OCI-LY3 (cell line): ENCODE measurements around the gene LETM1.

Experiments
- H2AFZ ChIP-seq: fragments of 200-600, 300-600 bp; shearing (Covaris generic); 2 replicates; pipeline ENCODE4 v1.6.0; 2014; ENCODE audit warnings: antibody characterized with exemption, low read depth, low read length
- H3K27ac ChIP-seq: fragments of 200-600, 300-600 bp; sonication (generic); 2 replicates; pipeline ENCODE4 v1.5.1; 2014; ENCODE audit warnings: mild to moderate bottlenecking, low read length, moderate library complexity, mixed read lengths
- H3K27me3 ChIP-seq: fragments of 200-600, 300-600 bp; sonication (generic); 2 replicates; pipeline ENCODE4 v1.6.1; 2014; ENCODE audit warnings: low read depth, low read length, mixed read lengths
- H3K36me3 ChIP-seq: fragments of 200-600, 300-600 bp; sonication (generic); replicated peaks from 2 replicates; pipeline ENCODE3; 2014; ENCODE audit warnings: low read depth, low read length, mixed read lengths
- H3K4me1 ChIP-seq: fragments of 300-600, 200-600 bp; sonication (generic); 2 replicates; pipeline ENCODE4 v1.6.1; 2014; ENCODE audit warnings: low read length, mixed read lengths
- H3K4me2 ChIP-seq: fragments of 200-600, 300-600 bp; sonication (generic); 2 replicates; pipeline ENCODE4 v1.6.1; 2014; ENCODE audit warnings: low read length, mixed read lengths
- H3K4me3 ChIP-seq: fragments of 300-600, 200-600 bp; sonication (generic); 2 replicates; pipeline ENCODE4 v1.5.1; 2014; ENCODE audit warnings: antibody characterized with exemption, mild to moderate bottlenecking, low read length, moderate library complexity
- H3K79me2 ChIP-seq: fragments of 300-600, 200-600 bp; shearing (Covaris generic); 2 replicates; pipeline ENCODE4 v1.6.1; 2014; ENCODE audit warnings: mild to moderate bottlenecking, low read length, mixed read lengths
- H3K9ac ChIP-seq: fragments of 300-600, 200-600 bp; shearing (Covaris generic); 2 replicates; pipeline ENCODE4 v1.6.0; 2014; ENCODE audit warnings: mild to moderate bottlenecking, low read length, moderate library complexity
- H3K9me3 ChIP-seq: fragments of 200-600, 300-600 bp; shearing (Covaris generic); 2 replicates; pipeline ENCODE4 v1.6.1; 2014; ENCODE audit warnings: low read length, mixed read lengths; ENCODE audit not compliant: insufficient read depth
- H4K20me1 ChIP-seq: fragments of 200-600, 300-600 bp; sonication (generic); 2 replicates; pipeline ENCODE4 v1.6.1; 2016; ENCODE audit warnings: low read length, mixed read lengths; ENCODE audit not compliant: insufficient read depth
- CTCF ChIP-seq: fragments of 200-600, 300-600 bp; sonication (generic); IDR thresholded peaks from 2 replicates; pipeline ENCODE4 v1.5.1; 2014; ENCODE audit warnings: antibody characterized with exemption, low read length, low read depth
- EZH2phosphoT487 ChIP-seq: fragments of 200-600 bp; shearing (Covaris generic); IDR thresholded peaks from 2 replicates; pipeline ENCODE4 v1.6.1; 2018; ENCODE audit warnings: antibody characterized with exemption, mixed run types, low read depth

Gene LETM1

GRCh38 chr4:1819816-1820215 lies 36.1 kb downstream of the LETM1 start:
- no peak overlapping the region for H2AFZ ChIP-seq
- TF ChIP-seq CTCF (no peak), EZH2phosphoT487 (no peak)
- H3K4me2 ChIP-seq: no peak overlapping the region
- no peaks in the 10 kb centered on the region for H4K20me1 ChIP-seq
- no peak overlapping the region for H3K4me3 ChIP-seq
- no peak overlapping the region for H3K9ac ChIP-seq
- no peaks in the 10 kb centered on the region for H3K4me1 ChIP-seq
- no peaks in the 10 kb centered on the region for H3K79me2 ChIP-seq
- H3K36me3 ChIP-seq: peaks cover 37% of the 10 kb centered on the region
- H3K27ac ChIP-seq: no peak overlapping the region
- no peaks in the 10 kb centered on the region for H3K9me3 ChIP-seq
- no peaks in the 10 kb centered on the region for H3K27me3 ChIP-seq

GRCh38 chr4:1819284-1819683 lies 36.7 kb downstream of the LETM1 start:
- Histone ChIP-seq H2AFZ (no peak overlapping the region), H3K9me3 (no peaks in the 10 kb centered on the region), H3K36me3 (peaks cover 34% of the 10 kb centered on the region), H3K9ac (no peak overlapping the region), H3K27me3 (no peaks in the 10 kb centered on the region), H4K20me1 (no peaks in the 10 kb centered on the region), H3K79me2 (no peaks in the 10 kb centered on the region), H3K4me3 (no peak overlapping the region), H3K4me1 (no peaks in the 10 kb centered on the region), H3K27ac (no peak overlapping the region), H3K4me2 (no peak overlapping the region)
- TF ChIP-seq EZH2phosphoT487: no peak
- TF ChIP-seq CTCF: no peak

- no peak overlapping the region for H3K27ac ChIP-seq
These were observed 39.7 kb downstream of the LETM1 start for GRCh38 chr4:1815997-1816860.

More at GRCh38 chr4:1815997-1816860, 39.7 kb downstream of the LETM1 start:
- H2AFZ ChIP-seq: no peak overlapping the region
- no peaks in the 10 kb centered on the region for H3K79me2 ChIP-seq
- H3K27me3 ChIP-seq: no peaks in the 10 kb centered on the region
- no peak overlapping the region for H3K4me2 ChIP-seq
- H3K4me3 ChIP-seq: no peak overlapping the region
- no peak overlapping the region for H3K9ac ChIP-seq
- no peaks in the 10 kb centered on the region for H3K4me1 ChIP-seq
- H3K36me3 ChIP-seq: peaks cover 20% of the 10 kb centered on the region
- H3K9me3 ChIP-seq: no peaks in the 10 kb centered on the region
- TF ChIP-seq EZH2phosphoT487 (no peak), CTCF (no peak)
- no peaks in the 10 kb centered on the region for H4K20me1 ChIP-seq
